ENCODE data around the gene TBC1D9B.

The TBC1D9B gene

DNA sequence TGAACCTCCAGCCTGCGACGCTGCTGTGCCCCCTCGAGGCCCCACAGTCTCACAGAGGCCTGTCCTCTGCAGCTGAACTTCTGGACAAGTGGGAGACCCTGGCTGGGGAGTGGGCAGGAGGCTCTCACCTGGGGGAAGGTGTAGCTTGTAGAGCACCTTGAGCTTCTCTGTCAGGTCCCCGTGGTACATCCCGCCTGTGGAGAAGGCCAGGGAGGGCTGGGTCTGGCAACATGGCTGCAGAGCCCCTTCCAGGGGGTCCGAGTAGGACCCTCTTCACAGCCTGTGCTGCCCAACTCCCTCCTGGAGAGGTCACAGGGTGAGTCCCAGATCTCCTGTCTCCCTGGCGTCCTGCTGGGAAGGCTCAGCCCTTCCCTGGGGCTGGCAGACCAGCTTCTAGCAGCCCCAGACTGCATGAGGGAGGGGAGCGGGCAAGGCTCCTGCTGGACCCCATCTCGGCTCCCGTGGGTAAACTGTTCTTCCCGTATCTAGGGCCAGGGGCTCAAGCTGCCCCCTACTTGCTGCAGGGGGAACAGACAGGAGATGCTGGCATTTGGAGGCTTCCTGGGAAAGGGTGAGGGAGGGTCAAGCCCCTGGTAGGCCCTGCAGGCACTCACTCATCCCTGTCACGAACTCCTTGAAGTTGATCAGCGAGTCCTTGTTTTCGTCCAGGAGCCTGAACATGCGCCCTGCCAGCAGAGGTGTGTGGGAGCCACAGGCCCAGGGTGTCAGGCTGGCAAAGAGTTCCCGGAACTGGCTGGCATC lies 37.9 kb downstream of the TBC1D9B start:
- DNase-seq (ENCODE audit: low read depth) = no peak

DNA sequence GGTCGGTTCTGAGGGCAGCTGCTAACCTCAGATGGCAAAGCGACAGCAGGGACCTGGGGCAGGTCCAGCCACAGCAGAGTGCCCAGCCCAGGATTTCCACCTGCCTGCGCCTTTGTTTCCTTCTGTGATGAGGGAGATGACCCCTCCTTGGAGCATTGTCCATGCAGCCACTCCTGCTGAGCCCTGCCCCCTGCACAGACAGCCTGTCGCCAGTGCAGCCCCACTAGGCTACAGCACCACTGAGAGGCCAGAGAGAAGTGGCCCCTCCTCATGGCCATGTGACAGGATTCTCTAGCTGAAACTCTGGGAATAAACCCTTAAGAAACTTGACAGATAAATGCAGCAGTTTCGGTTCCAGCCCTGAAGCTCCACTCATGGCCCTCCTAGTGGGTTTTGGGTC lies 38.6 kb downstream of the TBC1D9B start:
- DNase-seq (ENCODE audit: low read depth) = no peak

DNA sequence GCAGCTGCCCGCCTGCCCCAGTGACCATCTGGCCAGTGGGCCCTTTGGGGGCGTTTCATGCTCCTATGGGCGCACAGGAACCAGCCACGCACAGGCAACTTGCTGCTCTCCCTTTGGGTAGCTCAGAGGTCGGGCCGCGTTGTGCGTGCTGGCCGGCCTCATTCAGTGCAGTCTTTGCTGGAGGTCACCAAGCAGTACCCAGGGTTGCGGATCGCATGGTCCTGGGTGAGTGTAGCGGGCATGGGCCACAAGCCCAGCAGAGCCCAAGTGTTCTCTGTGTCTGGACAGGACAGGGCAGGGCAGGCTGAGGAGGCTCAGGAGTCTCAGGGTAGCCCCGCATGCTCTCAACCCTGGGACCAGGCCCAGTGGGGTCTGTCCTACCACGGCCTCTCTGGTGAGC lies 39.2 kb downstream of the TBC1D9B start:
- DNase-seq (ENCODE audit: low read depth) = no peak

DNA sequence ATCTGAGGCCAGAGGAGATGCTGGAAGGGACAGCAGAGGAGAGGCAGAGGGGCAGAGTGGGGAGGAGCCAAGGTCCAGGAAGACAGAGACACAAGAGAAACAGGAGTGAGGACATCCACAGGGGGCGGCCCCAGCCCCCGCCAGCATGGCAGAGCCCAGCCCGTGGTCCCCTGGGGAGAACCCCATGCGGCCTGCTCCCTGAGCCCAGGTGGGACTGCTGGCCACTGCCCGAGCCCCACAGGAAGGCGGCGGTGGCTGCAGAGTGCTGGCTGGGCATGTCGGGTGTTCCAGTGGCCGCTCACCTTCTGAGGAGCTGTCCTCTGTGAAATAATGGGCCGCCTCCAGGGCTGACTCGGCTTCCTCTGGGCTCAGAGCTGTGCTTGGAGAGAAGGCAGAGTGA lies 40.2 kb downstream of the TBC1D9B start:
- no peak for DNase-seq (ENCODE audit: low read depth)

DNA sequence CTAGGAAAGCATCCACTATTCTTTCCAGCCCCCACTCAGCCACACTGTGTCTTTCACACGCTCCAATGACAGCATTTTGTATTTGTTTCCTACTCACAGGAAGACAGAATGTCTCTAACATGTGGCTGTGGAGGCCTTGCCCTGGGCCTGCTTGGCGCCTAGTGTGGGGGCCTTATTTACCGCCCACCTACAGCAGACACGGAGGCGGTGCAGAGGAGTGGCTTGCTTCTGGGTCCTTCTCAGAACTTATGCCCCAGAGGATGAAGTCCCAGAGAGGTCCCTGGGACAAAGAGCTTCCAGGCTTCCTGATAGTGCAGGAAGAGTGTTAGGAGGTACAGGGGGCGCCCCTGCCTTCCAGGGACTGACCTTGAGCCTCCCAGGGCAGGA lies 40.6 kb downstream of the TBC1D9B start:
- no peak for DNase-seq (ENCODE audit: low read depth)

DNA sequence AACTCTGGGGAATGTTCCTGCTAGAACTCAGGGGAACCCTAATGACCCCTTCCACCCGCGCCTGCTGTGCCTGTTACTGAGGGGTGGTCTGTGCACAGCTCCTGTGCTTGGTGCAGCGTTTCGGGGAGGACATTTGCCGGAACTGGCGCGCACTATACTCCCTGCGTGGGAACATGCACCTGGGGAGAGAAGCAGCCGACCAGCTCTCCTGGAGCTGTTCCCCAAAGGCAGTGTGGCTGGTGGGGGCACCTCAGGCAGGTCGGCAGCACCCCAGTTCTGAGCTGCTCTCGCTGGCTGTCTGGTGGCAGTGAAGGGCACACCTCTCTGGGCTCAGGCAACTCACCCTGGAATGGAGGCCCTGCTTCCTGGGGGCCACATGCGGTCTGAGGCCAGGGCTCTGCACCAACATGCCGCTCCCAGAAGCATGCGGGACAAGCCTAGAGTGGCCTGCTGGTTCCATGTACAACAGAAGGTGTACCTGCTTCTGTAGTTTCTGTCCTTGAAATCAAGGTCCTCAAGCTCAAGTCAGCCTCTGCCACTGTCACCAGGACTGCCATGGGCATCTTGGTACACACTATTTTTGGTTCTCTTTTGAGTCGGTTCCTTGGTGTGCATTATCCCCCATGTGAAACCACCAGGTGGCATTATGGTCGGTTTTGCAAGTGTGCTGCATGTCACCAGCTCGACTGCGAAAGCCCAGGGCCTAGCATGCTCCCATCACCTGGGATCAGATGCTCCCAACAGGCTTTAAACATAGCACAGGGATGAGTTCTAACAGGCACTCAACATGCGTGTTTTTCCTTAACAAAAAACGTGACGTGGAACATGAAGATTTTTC lies 41.2 kb downstream of the TBC1D9B start:
- DNase-seq (ENCODE audit: low read depth) = no peak

DNA sequence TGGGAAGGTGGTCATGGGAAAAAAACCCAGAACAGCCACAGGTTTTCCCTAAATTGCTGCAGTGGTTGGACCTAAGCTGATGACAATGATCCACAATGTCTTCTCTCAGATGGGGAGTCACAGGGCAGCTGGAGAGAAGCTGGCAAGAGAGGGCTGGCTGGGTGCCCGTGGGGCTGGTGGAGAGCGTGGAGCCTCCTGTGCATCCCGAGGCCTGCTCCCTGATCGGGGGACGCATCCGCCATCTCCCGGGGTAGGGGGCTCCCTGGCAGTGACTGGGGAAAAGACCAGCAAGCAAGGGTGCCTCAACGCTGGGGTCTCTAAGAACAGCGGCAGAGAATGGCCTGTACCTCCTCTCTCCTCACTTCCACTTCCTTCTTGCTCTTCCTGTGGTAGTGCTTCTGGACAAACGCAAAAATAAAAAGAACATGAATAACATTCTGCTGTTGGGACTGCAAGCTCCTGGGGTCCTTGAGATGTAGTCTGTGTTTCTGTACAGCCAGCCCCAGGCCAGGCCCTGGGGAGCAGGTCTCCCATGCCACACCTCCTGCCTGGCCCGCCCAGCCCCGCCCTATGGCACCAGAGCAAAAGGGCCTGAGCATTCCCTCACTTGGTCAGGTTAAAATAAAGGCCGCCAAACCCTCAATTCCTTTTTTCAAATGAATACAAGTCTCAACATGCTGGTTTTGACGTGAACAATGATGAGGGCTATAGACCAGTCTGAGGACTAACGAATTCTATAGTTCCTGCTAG lies 42.0 kb downstream of the TBC1D9B start:
- no peak for DNase-seq (ENCODE audit: low read depth)

DNA sequence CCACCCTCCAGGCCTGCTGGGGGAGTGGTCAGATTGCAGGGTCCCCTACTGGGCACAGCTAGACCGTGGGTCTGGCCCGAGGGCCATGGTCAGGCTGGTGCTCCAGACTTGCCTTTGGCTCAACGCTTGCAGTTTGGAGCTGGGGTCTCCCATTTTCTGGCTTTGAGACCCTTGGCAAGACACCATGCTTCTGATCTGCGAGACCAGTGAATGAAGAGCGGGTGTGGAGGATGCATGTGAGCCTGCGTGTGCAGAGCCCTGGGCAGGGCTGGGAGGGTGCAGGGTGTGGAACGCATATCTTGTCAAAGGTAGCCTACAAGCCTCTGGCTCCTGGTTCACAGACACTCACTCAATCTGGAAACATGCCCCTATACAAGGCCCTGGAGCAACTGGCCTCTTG lies 43.0 kb downstream of the TBC1D9B start:
- DNase-seq (ENCODE audit: low read depth) = no peak

DNA sequence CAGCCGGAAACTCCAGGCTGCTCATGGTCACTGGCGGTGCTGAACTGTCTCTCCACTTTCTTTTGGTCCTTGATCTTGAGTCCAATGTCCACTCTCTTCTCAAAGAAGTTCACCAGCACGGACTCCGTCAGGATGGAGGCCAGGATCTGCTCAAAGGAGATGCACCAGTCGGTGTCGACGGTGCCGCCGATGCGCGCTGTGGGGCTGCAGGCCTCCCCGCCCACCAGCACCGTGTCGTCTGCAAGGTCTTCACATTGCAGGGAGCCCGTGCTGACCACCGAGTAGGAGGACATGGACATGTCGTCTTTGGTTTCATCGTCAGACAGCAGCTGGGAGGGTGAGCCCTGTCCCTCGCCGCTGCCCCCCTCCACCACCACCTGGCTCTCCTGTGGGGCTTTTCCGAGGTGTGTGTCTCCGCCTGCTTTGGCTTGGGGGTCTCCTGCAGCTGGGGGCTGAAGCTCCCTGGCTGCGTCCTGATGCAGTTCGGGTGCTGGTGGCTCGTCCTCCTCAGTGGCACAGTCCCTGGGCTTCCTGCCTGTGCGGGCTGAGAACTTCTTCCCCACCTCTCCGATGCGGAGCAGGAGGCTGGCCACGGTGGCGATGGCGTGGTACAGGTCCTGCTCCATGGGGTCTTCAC lies 44.1 kb downstream of the TBC1D9B start:
- DNase-seq (ENCODE audit: low read depth) = no peak

DNA sequence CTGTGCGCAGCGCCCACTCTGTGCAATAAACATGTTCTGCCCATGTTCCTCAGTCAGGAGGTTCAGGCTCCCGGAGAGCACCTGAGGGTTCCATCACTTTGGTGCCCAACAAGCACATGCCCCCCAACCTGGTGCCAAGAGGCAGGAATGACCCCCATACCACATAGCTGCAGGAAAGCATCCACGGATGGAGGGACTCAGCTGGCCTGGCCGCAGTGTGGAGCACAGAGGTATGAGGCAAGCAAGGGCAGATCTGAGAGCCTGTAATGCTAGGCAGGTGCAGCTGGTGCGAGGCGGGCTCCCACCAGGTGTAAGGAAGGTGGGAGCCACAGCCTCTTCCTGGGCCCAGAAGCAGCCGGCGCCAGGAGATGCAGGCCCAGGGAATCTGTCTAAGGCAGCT lies 44.8 kb downstream of the TBC1D9B start:
- no peak for DNase-seq (ENCODE audit: low read depth)

DNA sequence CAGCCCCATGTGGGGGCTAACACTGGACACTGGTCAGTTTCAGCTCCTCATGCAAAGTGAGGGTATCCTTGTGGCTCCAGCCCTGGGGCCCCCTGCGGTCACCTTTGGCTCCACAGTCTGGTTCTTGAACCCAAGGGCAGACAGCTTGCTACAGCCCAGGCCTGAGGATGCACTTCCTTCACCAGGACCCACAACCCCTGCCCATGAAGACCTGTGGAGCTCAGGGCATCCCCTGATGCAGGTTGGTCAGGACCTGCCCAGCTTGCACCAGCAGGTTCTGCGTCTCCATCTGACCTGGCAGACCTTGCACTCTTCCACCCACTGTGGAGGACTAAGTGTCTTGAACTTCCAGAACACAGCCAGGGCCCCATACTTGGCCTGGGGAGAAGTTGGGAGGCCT lies 45.4 kb downstream of the TBC1D9B start:
- DNase-seq (ENCODE audit: low read depth) = no peak

DNA sequence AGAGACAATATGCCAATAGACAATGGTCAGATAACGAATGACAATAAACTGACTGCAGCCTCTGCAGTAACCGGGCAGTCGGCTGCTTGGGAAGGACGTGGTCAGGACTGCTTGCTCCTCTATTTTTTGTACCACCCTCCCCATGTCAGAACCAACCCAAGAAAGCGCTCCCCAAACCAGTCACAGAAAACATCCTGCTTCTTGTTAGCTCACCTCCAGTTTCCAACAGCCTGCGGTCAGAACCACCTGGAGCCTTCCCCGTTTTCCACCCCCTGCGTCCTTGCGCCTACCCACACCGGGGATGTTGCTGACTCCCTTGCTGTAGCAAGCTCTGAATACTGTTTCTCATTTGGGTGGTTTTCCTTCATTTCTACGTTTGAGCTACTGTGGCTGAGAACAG lies 47.4 kb downstream of the TBC1D9B start:
- DNase-seq (ENCODE audit: low read depth) = no peak

DNA sequence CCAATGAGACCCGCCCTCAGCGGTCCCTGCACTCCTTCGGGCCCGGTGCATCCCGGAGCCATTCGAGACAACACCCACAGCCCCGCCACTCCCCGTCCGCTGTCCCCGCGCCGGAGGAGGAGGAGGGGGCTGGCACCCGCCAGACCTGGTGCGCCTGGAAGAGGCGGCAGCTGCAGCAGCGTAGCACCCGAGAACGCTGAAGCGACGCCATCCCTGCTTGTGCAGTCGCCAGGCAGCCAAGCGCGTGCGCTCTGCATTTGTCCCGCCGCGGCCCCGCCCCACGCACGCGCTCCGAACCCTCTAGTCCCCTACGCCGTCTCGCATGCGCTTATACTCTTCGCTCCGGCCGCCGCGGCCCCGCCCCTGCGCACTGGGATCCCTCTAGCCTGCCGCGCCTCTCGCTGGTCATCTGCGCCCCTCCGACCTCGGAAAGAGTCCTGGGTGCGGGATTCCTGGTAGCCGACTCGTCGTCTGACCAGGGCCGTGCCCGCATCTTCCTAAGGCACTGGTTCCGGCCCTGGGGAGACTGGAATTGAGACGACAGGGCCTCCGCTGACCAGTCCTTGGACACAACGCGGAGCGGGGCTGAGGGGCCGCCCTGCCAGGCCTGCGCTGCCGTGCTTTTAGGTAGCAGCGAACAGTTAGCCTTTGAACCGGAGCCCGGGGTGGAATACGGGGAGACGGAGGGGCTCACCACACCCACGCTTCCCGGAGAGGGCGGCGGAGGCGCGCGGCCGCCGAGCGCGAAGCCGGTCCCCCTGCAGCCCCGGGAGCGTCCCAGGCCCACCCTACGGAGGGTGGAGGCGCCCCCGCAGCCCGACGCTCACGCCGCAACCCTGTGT lies 48.9 kb downstream of the TBC1D9B start, which contains the start of gene MRNIP:
Gene MRNIP (minus strand): TSS at position 232 of the 842 bp plus-strand sequence. CDS start 21 bp downstream, at position 211.
- peak; percentile 73 for DNase-seq (ENCODE audit: low read depth)

DNA sequence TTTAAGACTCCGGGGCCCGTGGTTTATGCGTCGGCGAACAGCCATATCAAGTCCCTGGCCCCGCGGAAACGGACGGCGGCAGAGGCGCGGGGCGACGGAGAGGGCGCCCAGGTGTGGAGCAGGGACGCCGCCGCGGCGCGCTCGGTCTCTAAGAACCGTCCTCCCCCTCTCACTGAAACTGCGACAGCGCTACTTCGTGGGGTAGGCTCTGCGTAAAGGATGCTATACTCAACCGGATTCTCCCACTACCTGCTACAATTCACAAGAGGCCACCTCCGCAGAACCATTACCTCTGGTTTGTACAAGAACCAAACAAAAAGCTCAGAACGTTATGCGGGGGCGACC lies 49.5 kb downstream of the TBC1D9B start:
- no peak for DNase-seq (ENCODE audit: low read depth)

DNA sequence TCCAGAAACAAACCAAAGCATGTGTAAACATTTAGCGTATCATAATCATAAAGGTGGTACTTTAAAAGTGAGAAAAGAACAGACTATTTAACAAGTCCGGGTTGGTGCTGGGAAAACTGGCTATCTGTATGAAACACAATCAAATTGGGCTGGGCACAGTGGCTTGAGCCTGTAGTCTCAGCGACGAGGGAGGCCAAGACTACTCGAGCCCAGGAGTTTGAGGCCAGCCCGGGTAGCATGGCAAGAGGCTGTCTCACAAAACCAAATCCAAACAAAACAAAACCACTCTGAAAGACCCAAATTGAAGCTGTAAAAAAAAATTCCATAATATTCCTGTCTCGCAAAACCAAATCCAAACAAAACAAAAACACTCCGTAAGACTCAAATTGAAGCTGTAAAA lies 53.3 kb downstream of the TBC1D9B start:
- no peak for DNase-seq (ENCODE audit: low read depth)

DNA sequence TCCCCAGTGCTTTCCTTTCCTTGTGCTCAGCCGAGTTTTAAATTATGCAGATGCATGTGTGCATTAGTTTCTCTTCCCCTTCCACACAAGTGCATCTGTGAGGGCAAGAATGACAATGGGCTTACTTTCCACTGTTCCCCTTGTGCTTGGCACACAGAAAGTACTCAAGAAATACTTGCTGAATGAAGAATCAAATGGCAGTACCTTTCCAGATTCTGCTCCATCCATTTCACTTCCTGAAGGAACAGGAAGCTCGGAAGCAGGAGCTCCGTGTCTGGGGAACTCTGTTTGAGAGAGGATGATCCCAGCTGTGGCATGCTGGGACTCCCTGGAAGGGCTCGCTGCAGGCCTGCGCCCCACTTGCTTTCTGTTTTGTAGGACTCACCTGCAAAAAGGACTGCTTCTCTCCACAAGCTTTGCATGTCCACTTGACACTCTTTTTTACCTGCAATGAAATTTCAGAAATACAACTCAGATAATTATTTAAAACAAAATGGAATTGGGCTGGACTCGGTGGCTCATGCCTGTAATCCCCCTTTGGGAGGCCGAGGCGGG lies 54.6 kb downstream of the TBC1D9B start:
- DNase-seq (ENCODE audit: low read depth) = no peak

DNA sequence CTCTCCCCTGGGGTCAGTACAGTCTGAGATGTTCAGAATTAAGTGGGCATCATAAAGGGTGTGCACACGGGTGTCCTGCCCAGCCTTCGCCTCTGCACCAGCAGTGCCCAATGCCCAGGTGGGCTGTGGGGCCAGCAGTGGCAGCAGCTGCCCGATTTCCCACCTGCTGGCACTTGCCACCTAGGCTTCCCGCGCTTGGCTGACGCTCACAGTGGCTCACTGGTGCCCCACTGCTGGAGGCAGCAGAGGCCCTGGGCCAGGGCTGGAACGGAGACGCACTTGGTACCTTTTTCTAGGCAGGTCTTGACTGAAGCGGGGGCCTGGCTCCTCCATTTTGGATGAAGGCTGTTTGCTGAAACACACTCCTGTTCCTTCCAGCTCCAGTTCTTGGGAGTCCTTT lies 66.1 kb downstream of the TBC1D9B start:
- DNase-seq (ENCODE audit: low read depth) = no peak

DNA sequence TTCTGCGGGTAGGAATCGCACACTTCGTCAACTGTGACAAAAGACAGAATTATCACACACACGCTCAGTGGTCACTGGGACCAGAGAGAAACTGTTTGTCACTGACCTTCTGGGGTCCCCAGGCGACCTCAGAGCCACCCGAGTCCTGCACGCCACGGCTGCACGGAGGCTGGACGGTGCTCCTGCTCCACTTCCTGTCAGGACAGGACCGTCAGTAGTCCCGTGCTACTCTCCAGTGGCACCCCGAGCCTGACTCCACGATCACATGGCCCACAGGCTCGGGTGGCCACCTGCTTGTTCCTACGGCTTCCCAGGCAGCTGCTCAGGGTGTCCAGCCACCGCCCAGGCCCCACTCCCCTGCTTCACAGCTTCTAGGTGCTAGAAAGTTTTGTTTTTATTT lies 66.9 kb downstream of the TBC1D9B start:
- DNase-seq (ENCODE audit: low read depth) = no peak

DNA sequence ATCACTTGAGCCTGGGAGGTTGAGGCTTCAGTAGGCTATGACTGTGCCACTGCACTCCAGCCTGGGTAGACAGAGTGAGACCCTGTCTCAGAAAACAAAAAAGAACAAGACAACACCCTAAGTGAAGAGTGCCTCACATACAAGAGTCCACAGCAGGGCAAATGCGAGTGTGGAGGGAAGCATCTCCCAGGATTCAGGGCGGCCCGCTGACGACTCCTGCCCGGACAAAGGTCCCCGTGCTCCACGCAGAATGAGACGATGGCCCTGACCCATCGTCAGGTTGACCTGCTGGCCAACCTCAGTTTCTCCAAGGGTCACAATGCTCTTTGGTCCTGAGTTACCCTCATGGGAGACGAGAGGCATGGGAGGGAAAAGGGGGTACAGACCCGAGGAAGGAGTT lies 67.4 kb downstream of the TBC1D9B start:
- DNase-seq (ENCODE audit: low read depth) = no peak

DNA sequence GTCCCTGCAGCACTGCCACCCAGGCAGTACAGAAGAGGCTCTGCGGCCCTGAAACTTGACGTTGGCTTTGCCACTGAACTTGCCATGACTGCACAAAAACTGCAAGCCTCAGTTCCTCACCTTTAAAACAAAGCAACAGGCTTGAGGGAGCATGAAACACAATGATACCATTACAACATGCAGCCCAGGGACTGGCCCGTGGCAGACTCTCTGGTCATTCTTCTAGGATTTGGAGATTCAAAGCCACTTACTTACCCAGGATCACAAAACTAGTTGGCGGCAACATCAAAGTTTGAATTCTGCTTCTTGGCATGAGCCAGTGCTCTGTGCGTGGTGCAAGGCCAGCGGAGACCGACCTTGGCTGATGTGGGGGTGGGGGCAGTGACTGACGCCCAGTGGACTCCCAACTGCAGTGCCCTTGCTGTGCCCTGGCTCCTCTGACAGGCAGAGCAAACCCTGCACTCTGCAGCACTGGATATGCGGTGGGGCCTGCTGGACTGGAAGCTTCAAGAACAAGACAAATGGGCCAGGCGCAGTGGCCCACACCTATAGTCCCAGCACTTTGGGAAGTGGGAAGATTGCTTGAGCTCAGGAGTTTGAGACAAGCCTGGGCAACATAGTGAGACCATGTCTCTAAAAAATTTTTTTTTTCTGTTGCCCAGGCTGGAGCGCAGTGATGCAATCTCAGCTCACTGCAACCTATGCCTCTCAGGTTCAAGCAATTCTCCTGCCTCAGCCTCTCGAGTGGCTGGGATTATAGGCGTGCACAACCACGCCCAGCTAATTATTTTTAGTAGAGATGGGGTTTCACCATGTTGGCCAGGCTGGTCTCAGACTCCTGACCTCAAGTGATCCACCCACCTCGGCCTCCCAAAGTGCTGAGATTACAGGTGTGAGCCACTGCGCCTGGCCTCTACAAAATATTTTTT lies 68.1 kb downstream of the TBC1D9B start:
- DNase-seq (ENCODE audit: low read depth) = no peak

Data from HS-5 (cell line).